ENCODE measurements around the gene RNF13.
"Not testable (repeated sequence)": the region's sequence is repeated elsewhere in the genome, so short reads cannot be mapped to it uniquely, and the experiment has no call there.

The RNF13 gene

GRCh38 chr3:149933858-149934257 is 120.8 kb downstream of the RNF13 start:
- peaks cover 7% of the 10 kb centered on the region; the same call in 1 of the 2 replicates for H3K36me3 ChIP-seq (ENCODE audit: insufficient read depth, low read length)

GRCh38 chr3:149934524-149934923 is 121.5 kb downstream of the RNF13 start:
- Histone ChIP-seq H3K36me3 (ENCODE audit: insufficient read depth, low read length) (peaks cover 7% of the 10 kb centered on the region; the same call in 1 of the 2 replicates), H3K4me1 (ENCODE audit: insufficient read depth, low read length) (no peaks in the 10 kb centered on the region), H3K27me3 (ENCODE audit: insufficient read depth, low read length) (no peaks in the 10 kb centered on the region), H3K9ac (ENCODE audit: low read depth, low read length) (no peak overlapping the region), H3K4me3 (ENCODE audit: low read length) (no peak overlapping the region), H3K9me3 (ENCODE audit: insufficient read depth, low read depth, low read length) (peaks cover 26% of the 10 kb centered on the region), H3K27ac (ENCODE audit: low read depth, low read length) (no peak overlapping the region)

More at GRCh38 chr3:149933858-149934257, 120.8 kb downstream of the RNF13 start:
- Histone ChIP-seq H3K4me3 (ENCODE audit: low read length) (no peak overlapping the region), H3K9ac (ENCODE audit: low read depth, low read length) (no peak overlapping the region), H3K9me3 (ENCODE audit: insufficient read depth, low read depth, low read length) (peaks cover 26% of the 10 kb centered on the region), H3K27ac (ENCODE audit: low read depth, low read length) (no peak overlapping the region), H3K27me3 (ENCODE audit: insufficient read depth, low read length) (no peaks in the 10 kb centered on the region), H3K4me1 (ENCODE audit: insufficient read depth, low read length) (no peaks in the 10 kb centered on the region)

GRCh38 chr3:149936812-149937230 is 123.8 kb downstream of the RNF13 start:
- Histone ChIP-seq H3K9ac (ENCODE audit: low read depth, low read length) (no peak overlapping the region), H3K4me1 (ENCODE audit: insufficient read depth, low read length) (no peaks in the 10 kb centered on the region), H3K36me3 (ENCODE audit: insufficient read depth, low read length) (peaks cover 14% of the 10 kb centered on the region; the same call in 1 of the 2 replicates), H3K27me3 (ENCODE audit: insufficient read depth, low read length) (no peaks in the 10 kb centered on the region), H3K27ac (ENCODE audit: low read depth, low read length) (no peak overlapping the region), H3K9me3 (ENCODE audit: insufficient read depth, low read depth, low read length) (peaks cover 14% of the 10 kb centered on the region), H3K4me3 (ENCODE audit: low read length) (no peak overlapping the region)
- WGBS: 31% methylated on average over 7 of the region's 7 CpGs

DNA sequence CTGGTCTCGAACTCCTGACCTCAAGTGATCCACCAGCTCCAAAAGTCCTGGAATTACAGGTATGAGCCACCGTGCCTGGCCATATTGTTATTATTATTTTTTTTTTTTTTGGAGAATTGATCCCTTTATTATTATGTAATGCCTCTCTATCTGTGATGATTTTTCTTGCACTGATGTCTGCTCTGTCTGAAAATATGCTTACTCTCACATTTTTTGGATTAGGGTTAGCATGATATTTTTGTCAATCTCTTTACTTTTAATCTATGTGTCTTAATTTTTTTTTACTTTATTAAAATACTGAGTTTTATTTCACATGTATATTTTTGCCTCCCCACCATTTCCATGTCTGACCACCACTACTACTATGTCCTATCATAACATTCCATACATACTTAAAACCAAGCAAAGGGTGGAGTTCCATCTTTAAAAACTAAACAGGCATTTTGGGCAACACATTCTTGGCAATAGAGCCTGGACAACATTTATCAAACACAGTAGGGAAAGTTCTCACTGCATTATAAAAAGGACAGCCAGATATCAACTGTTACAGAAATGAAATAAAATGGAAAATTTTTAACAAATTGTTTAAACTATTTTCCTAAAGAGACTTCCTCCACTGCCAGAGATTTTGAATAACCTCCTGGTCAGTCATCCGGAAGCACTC is 125.5 kb downstream of the RNF13 start:
- not testable (repeated sequence) for H3K27me3 ChIP-seq (ENCODE audit: insufficient read depth, low read length); H3K9ac ChIP-seq (ENCODE audit: low read depth, low read length); H3K4me1 ChIP-seq (ENCODE audit: insufficient read depth, low read length); H3K27ac ChIP-seq (ENCODE audit: low read depth, low read length); H3K4me3 ChIP-seq (ENCODE audit: low read length); H3K9me3 ChIP-seq (ENCODE audit: insufficient read depth, low read depth, low read length)
- 96% methylated on average over 3 of the region's 3 CpGs for WGBS
- H3K36me3 ChIP-seq (ENCODE audit: insufficient read depth, low read length): peaks cover 16% of the 10 kb centered on the region; the same call in 1 of the 2 replicates

DNA sequence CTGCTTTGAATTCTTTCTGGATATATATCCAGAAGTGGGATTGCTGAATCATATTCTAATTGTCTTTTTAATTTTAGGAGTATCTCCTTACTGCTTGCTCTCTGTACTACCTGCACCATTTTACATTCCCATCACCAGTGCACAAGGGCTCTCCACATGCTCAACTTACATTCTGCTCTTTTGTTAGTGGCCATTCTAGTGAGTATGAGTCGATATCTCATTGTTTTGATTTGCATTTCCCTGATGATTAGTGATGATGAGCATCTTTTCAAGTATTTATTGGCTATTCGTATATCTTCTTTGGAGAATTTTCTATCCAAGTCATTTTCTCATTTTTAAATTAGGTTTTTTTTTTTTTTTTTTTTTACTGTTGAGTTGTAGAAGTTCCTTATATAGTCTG is 128.2 kb downstream of the RNF13 start:
- H3K9me3 ChIP-seq (ENCODE audit: insufficient read depth, low read depth, low read length): peaks cover 12% of the 10 kb centered on the region; the same call in 1 of the 2 replicates
- H3K4me1 ChIP-seq (ENCODE audit: insufficient read depth, low read length): no peaks in the 10 kb centered on the region
- no peak overlapping the region for H3K4me3 ChIP-seq (ENCODE audit: low read length)
- peaks cover 16% of the 10 kb centered on the region; the same call in 1 of the 2 replicates for H3K36me3 ChIP-seq (ENCODE audit: insufficient read depth, low read length)
- 91% methylated on average over 1 of the region's 2 CpGs for WGBS
- H3K9ac ChIP-seq (ENCODE audit: low read depth, low read length): no peak overlapping the region
- H3K27ac ChIP-seq (ENCODE audit: low read depth, low read length): no peak overlapping the region
- no peaks in the 10 kb centered on the region for H3K27me3 ChIP-seq (ENCODE audit: insufficient read depth, low read length)

DNA sequence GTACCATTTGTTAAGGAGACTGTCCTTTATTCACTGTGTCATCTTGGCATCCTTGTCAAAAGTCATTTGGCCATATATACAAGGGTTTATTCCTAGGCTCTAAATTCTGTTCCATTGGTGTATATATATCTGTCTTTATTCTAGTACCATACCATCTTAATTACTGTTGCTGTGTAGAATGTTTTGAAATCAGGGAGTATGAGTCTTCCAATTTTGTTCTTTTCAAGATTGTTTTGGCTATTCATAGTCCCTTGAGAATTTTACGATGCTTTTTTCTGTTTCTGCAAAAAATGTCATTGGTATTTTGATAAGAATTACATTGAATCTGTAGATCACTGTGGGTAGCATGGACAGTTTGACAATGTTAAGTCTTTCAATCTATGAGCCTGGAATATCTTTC is 128.9 kb downstream of the RNF13 start:
- Histone ChIP-seq H3K4me1 (ENCODE audit: insufficient read depth, low read length) (no peaks in the 10 kb centered on the region), H3K4me3 (ENCODE audit: low read length) (no peak overlapping the region), H3K36me3 (ENCODE audit: insufficient read depth, low read length) (peaks cover 18% of the 10 kb centered on the region; the same call in 1 of the 2 replicates), H3K27ac (ENCODE audit: low read depth, low read length) (no peak overlapping the region), H3K9ac (ENCODE audit: low read depth, low read length) (no peak overlapping the region), H3K27me3 (ENCODE audit: insufficient read depth, low read length) (no peaks in the 10 kb centered on the region), H3K9me3 (ENCODE audit: insufficient read depth, low read depth, low read length) (peaks cover 16% of the 10 kb centered on the region; the same call in 1 of the 2 replicates)
- 89% methylated on average over 1 of the region's 1 CpG for WGBS

DNA sequence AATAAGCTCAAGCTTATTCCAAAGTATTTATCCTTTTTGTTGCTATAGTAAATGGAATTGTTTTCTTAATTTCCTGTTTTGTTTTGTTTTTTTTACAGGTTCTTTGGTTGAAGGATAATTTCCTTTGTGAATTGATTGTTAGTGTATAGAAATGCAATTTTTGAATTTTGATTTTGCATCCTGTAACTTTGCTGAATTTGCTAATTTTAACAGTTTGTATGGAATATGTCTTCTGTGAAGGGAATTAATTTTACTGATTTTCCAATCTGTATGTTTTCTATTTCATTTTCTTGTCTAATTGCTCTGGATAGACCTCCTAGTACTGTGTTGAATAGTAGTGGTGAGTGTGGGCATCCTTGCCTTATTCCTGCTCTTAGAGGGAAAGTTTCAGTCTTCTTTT is 129.4 kb downstream of the RNF13 start:
- Histone ChIP-seq H3K9ac (ENCODE audit: low read depth, low read length) (no peak overlapping the region), H3K27me3 (ENCODE audit: insufficient read depth, low read length) (no peaks in the 10 kb centered on the region), H3K4me3 (ENCODE audit: low read length) (no peak overlapping the region), H3K9me3 (ENCODE audit: insufficient read depth, low read depth, low read length) (peaks cover 18% of the 10 kb centered on the region; the same call in 1 of the 2 replicates), H3K36me3 (ENCODE audit: insufficient read depth, low read length) (peaks cover 21% of the 10 kb centered on the region; the same call in 1 of the 2 replicates), H3K27ac (ENCODE audit: low read depth, low read length) (no peak overlapping the region), H3K4me1 (ENCODE audit: insufficient read depth, low read length) (no peaks in the 10 kb centered on the region)

DNA sequence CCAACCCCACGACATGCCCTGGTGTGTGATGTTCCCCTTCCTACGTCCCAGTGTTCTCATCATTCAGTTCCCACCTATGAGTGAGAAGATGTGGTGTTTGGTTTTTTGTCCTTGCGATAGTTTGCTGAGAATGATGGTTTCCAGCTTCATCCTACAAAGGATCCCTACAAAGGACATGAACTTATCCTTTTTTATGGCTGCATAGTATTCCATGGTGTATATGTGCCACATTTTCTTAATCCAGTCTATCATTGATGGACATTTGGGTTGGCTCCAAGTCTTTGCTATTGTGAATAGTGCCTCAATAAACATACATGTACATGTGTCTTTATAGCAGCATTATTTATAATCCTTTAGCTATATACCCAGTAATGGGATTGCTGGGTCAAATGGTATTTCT is 131.0 kb downstream of the RNF13 start:
- WGBS: 100% methylated on average over 1 of the region's 3 CpGs

DNA sequence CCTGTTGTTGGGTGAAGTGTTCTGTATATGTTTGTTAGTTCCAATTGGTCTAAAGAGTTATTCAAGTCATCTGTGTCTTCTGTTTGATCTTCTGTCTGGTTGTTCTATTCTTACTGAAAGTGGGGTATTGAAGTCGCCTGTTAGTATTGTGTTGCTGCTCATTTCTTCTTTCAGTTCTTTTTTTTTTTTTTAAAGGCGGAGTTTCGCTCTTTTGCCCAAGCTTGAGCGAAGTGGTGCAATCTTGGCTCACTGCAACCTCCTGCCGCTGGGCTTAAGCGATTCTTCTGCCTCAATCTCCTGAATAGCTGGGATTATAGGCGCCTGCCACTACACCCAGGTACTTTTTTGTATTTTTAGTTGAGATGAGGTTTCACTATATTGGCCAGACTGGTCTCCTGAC is 134.2 kb downstream of the RNF13 start:
- peaks cover 21% of the 10 kb centered on the region; the same call in 1 of the 2 replicates for H3K9me3 ChIP-seq (ENCODE audit: insufficient read depth, low read depth, low read length)
- H3K4me3 ChIP-seq (ENCODE audit: low read length): no peak overlapping the region
- no peaks in the 10 kb centered on the region for H3K4me1 ChIP-seq (ENCODE audit: insufficient read depth, low read length)
- H3K36me3 ChIP-seq (ENCODE audit: insufficient read depth, low read length): peaks cover 52% of the 10 kb centered on the region
- 97% methylated on average over 7 of the region's 7 CpGs for WGBS
- no peak overlapping the region for H3K27ac ChIP-seq (ENCODE audit: low read depth, low read length)
- H3K9ac ChIP-seq (ENCODE audit: low read depth, low read length): no peak overlapping the region
- no peaks in the 10 kb centered on the region for H3K27me3 ChIP-seq (ENCODE audit: insufficient read depth, low read length)

More for the DNA sequence above, 131.0 kb downstream of the RNF13 start:
- H3K27ac ChIP-seq (ENCODE audit: low read depth, low read length); H3K27me3 ChIP-seq (ENCODE audit: insufficient read depth, low read length); H3K9ac ChIP-seq (ENCODE audit: low read depth, low read length); H3K4me1 ChIP-seq (ENCODE audit: insufficient read depth, low read length); H3K4me3 ChIP-seq (ENCODE audit: low read length): not testable (repeated sequence)
- H3K36me3 ChIP-seq (ENCODE audit: insufficient read depth, low read length): peaks cover 30% of the 10 kb centered on the region; the same call in 1 of the 2 replicates
- peaks cover 21% of the 10 kb centered on the region; the same call in 1 of the 2 replicates for H3K9me3 ChIP-seq (ENCODE audit: insufficient read depth, low read depth, low read length)

- Histone ChIP-seq H3K4me3 (ENCODE audit: low read length) (no peak overlapping the region), H3K27me3 (ENCODE audit: insufficient read depth, low read length) (no peaks in the 10 kb centered on the region), H3K36me3 (ENCODE audit: insufficient read depth, low read length) (peaks cover 62% of the 10 kb centered on the region), H3K9me3 (ENCODE audit: insufficient read depth, low read depth, low read length) (peaks cover 9% of the 10 kb centered on the region; the same call in 1 of the 2 replicates), H3K4me1 (ENCODE audit: insufficient read depth, low read length) (peaks cover 8% of the 10 kb centered on the region), H3K9ac (ENCODE audit: low read depth, low read length) (no peak overlapping the region), H3K27ac (ENCODE audit: low read depth, low read length) (no peak overlapping the region)
- WGBS: no CpG with 5 or more reads among the region's 2 CpGs
These were observed 136.2 kb downstream of the RNF13 start for GRCh38 chr3:149949181-149949580.

- Histone ChIP-seq H3K36me3 (ENCODE audit: insufficient read depth, low read length) (peaks cover 79% of the 10 kb centered on the region), H3K27me3 (ENCODE audit: insufficient read depth, low read length) (no peaks in the 10 kb centered on the region), H3K27ac (ENCODE audit: low read depth, low read length) (no peak overlapping the region), H3K4me1 (ENCODE audit: insufficient read depth, low read length) (peaks cover 23% of the 10 kb centered on the region), H3K9me3 (ENCODE audit: insufficient read depth, low read depth, low read length) (no peaks in the 10 kb centered on the region), H3K9ac (ENCODE audit: low read depth, low read length) (no peak overlapping the region), H3K4me3 (ENCODE audit: low read length) (no peak overlapping the region)
- WGBS: 91% methylated on average over 1 of the region's 1 CpG
These were observed 141.8 kb downstream of the RNF13 start for GRCh38 chr3:149954812-149955211.

Measured in HUES64 (cell line).